NB4 (cell line): Measurements from ENCODE around the gene ULK3.

ENCODE experiments used
- DNase-seq: peaks from one replicate; pipeline ENCODE4 v3.0.0; 2010; ENCODE audit warnings: low read depth
- H3K4me3 ChIP-seq: one replicate; pipeline ENCODE4 v1.5.1; 2011; ENCODE audit warnings: mild to moderate bottlenecking, low read depth, low read length, moderate library complexity
- MYC ChIP-seq: IDR thresholded peaks from 2 replicates; pipeline ENCODE4 v1.6.1; 2011; ENCODE audit warnings: low read depth, low read length
- POLR2A ChIP-seq: IDR thresholded peaks from 2 replicates; pipeline ENCODE4 v1.6.1; 2011; ENCODE audit warnings: mild to moderate bottlenecking; ENCODE audit not compliant: insufficient read length; ENCODE audit errors: extremely low read depth
- TF ChIP-seq, protein P1 (sequence below): IDR thresholded peaks from 2 replicates; pipeline ENCODE4 v1.6.1; 2011; ENCODE audit warnings: low read depth, low read length
- TF ChIP-seq, protein P2 (sequence below): IDR thresholded peaks from one replicate; pipeline ENCODE4 v1.5.1; 2012; ENCODE audit warnings: low read depth, low read length

ULK3 gene

DNA sequence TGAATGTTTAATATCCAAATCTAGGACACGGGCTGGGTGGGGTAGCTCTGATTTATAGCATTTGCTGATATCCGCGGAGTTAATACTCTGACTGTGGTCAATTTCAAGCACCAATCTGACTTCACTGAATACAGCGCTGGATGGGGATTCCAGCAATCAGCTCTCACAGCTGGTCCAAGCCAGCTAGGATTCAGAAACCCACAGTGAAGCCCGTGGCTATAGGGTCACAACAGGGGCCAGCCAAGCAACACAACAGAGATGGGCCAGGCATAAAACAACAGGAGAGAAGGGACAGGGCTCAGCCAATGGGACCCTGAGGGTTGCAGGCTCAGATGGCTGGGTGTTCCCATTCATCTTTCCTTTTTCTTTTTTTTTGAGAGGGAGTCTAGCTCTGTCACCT lies 35.7 kb downstream of the ULK3 start:
- DNase-seq: no peak
- H3K4me3 ChIP-seq: no peak overlapping the region

DNA sequence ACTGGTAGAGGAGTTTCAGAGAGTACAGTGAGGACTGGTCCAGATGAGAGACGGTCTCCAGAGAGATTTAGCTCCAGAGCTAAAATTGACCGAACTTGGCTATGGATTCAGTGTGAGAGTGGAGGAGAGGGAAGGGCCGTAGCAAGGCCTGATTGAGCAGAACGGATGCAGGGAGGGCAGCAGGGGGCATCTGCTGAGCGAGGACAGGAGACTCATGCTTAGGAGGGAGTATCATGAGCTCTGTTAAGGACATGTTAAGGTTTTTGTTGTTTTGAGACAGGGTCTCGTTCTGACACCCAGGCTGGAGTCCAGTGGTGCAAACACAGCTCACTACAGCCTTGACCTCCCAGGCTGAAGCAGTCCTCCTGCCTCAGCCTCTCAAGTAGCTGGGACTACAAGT lies 38.0 kb downstream of the ULK3 start:
- TF ChIP-seq, protein P1, sequence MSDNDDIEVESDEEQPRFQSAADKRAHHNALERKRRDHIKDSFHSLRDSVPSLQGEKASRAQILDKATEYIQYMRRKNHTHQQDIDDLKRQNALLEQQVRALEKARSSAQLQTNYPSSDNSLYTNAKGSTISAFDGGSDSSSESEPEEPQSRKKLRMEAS: no peak
- TF ChIP-seq POLR2A: no peak
- TF ChIP-seq, protein P2, sequence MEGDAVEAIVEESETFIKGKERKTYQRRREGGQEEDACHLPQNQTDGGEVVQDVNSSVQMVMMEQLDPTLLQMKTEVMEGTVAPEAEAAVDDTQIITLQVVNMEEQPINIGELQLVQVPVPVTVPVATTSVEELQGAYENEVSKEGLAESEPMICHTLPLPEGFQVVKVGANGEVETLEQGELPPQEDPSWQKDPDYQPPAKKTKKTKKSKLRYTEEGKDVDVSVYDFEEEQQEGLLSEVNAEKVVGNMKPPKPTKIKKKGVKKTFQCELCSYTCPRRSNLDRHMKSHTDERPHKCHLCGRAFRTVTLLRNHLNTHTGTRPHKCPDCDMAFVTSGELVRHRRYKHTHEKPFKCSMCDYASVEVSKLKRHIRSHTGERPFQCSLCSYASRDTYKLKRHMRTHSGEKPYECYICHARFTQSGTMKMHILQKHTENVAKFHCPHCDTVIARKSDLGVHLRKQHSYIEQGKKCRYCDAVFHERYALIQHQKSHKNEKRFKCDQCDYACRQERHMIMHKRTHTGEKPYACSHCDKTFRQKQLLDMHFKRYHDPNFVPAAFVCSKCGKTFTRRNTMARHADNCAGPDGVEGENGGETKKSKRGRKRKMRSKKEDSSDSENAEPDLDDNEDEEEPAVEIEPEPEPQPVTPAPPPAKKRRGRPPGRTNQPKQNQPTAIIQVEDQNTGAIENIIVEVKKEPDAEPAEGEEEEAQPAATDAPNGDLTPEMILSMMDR: no peak
- TF ChIP-seq MYC: no peak
- no peak overlapping the region for H3K4me3 ChIP-seq
- DNase-seq: no peak

More for the DNA sequence above, 35.7 kb downstream of the ULK3 start:
- TF ChIP-seq POLR2A (no peak), MYC (no peak)
- TF ChIP-seq, protein P2: no peak
- TF ChIP-seq, protein P1: no peak

DNA sequence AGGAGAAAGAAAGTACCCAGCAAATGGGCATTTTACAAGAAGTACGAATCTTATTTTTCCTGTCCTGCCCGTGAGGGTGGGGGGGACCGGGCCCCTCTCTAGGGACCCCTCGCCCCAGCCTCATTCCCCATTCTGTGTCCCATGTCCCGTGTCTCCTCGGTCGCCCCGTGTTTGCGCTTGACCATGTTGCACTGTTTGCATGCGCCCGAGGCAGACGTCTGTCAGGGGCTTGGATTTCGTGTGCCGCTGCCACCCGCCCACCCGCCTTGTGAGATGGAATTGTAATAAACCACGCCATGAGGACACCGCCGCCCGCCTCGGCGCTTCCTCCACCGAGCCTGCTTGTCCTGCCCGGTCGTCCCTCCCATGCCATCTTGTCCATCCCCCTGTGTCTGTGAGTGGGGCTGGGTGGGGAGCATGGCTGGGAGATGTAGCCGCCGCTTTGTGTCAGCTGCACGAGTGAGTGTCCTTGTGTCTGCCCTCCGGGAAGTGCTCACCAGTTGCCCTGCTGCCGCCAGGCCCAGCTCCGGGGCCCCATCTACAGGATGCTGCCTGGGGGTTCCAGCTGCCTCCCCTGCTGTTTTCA lies 40.0 kb downstream of the ULK3 start:
- no peak for DNase-seq
- no peak overlapping the region for H3K4me3 ChIP-seq
- no peak for TF ChIP-seq MYC
- TF ChIP-seq POLR2A: no peak
- TF ChIP-seq, protein P2: no peak
- TF ChIP-seq, protein P1: no peak

DNA sequence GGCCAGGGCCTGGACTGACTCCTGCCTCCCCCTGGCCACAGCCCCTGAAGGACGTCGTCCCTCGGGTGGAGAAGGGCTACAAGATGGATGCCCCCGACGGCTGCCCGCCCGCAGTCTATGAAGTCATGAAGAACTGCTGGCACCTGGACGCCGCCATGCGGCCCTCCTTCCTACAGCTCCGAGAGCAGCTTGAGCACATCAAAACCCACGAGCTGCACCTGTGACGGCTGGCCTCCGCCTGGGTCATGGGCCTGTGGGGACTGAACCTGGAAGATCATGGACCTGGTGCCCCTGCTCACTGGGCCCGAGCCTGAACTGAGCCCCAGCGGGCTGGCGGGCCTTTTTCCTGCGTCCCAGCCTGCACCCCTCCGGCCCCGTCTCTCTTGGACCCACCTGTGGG lies 40.7 kb downstream of the ULK3 start:
- TF ChIP-seq POLR2A (no peak), MYC (no peak)
- TF ChIP-seq, protein P1: no peak
- TF ChIP-seq, protein P2: no peak
- H3K4me3 ChIP-seq: no peak overlapping the region
- DNase-seq: no peak

DNA sequence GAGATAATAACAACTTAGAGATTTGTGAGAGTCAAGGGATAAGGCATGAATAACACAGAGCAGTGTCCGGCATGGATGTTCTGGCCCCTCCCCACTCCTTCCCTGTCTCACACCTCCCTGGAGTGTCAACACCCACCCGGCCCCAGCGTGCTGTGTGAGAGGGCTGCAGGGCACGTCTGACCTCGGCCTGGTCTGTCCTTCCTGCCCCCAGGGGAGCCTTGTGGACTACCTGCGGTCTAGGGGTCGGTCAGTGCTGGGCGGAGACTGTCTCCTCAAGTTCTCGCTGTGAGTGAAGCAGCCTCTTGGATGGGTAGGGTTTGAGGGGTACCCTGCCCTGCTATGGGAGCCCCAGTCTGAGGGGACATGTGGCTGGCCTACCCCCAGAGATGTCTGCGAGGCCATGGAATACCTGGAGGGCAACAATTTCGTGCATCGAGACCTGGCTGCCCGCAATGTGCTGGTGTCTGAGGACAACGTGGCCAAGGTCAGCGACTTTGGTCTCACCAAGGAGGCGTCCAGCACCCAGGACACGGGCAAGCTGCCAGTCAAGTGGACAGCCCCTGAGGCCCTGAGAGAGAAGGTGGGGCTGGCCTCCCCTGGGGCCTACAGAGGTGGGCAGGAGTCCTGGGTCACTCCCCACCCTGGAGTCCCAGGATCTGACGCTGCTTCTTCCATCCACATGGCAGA lies 41.5 kb downstream of the ULK3 start:
- no peak overlapping the region for H3K4me3 ChIP-seq
- TF ChIP-seq, protein P2: no peak
- no peak for TF ChIP-seq POLR2A
- TF ChIP-seq MYC: no peak
- TF ChIP-seq, protein P1: no peak
- no peak for DNase-seq
